ENCODE results near the gene LIPC. TPM values are rescaled to one million over a fixed set of nuclear protein-coding genes. Genes with fewer than 3 reads are reported as not detected.

LIPC gene
- total RNA-seq, 1 experiment from 2014 or later: not detected

DNA sequence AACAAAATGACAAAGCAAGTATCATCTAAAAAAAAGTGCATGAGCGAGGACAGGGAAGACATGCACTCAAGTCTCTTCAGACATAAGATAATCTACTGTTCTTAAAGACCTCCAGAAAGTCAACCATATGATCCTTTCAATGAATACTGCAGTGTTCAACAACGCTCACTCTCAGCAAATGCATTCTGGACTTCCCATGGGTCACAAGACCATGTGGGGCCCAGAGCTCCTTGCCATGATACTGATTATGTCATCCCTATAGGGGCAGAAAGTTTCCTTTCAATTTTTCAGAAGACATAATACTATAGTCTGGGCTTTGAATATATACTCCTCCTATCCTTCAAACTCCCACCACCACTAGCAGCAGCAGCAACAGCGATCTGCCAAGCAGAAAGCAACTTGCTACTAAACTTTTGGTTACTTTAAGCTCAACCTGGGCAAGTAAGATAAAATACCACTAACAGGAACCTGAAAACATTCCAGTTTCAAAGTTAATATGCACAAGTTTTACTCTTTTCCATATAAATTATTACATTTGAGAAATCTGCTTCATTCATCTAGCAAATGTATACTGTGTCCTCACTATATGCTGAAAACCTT lies 174.2 kb downstream of the LIPC start (continued):
- TF ChIP-seq, protein P1, sequence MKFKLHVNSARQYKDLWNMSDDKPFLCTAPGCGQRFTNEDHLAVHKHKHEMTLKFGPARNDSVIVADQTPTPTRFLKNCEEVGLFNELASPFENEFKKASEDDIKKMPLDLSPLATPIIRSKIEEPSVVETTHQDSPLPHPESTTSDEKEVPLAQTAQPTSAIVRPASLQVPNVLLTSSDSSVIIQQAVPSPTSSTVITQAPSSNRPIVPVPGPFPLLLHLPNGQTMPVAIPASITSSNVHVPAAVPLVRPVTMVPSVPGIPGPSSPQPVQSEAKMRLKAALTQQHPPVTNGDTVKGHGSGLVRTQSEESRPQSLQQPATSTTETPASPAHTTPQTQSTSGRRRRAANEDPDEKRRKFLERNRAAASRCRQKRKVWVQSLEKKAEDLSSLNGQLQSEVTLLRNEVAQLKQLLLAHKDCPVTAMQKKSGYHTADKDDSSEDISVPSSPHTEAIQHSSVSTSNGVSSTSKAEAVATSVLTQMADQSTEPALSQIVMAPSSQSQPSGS (CRISPR knock-in tag; IDR thresholded peaks at IDR 0.05; ENCODE audit: borderline replicate concordance, low read depth): no peak
- no peak for TF ChIP-seq MYBL2 (CRISPR knock-in tag; IDR thresholded peaks at IDR 0.05)

DNA sequence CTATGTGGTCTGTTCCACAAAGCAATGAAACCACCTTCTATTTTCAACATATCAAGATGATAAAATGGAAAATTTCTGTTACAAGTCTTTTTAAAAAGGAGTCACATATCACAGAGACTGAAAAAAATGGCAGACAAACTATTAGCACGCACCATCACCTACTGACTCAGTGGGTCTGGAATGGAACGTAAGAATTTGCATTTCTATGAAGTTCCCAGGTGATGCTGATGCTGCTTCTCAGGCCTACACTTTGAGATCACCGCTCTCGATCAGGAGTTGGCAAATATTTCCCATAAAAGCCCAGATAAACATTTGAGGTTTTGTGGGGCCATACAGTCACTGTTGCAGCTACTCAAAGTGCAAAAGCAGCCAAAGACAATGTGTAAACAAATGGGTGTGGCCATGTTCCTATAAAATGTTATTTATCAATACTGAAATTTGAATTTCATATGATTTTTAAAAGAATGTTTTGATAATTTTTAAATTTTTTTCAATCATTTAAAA lies 174.8 kb downstream of the LIPC start:
- no peak overlapping the region for H3K27ac Mint-ChIP-seq
- CTCF ChIA-PET: no interaction called here

DNA sequence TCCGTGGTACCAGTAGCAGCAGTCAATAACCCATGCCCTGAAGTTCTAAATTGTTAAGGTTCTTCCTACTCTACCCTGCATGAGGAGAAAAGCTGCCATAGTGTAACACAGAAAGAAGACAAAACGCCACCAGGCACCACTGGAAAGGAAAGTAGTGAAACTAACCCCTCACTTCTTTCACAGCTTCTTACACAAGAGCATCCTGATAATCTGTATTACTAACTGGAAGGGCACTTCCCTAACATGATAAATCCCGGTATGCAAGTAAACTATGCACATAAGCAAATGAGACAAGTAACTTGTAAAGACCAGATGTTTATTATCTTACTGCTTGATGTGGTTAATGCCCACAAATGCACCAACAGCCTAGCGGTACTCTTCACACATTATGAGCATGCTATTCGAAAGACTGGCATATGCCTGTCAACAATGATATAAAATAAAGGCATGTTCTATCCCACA lies 176.4 kb downstream of the LIPC start:
- no peak overlapping the region for H3K4me3 Mint-ChIP-seq
- no peak overlapping the region for H3K27ac Mint-ChIP-seq
- ChIA-PET POLR2A (no interaction called here), CTCF (no interaction called here)
- no peak for ATAC-seq
- DNase-seq (ENCODE audit: low spot score): no peak
- H3K27me3 Mint-ChIP-seq (ENCODE audit: low read depth): no peaks in the 10 kb centered on the region
- H3K9me3 Mint-ChIP-seq: no peaks in the 10 kb centered on the region
- H3K36me3 Mint-ChIP-seq: peaks cover 15% of the 10 kb centered on the region
- peaks cover 15% of the 10 kb centered on the region for H3K4me1 Mint-ChIP-seq
- TF ChIP-seq, protein P2, sequence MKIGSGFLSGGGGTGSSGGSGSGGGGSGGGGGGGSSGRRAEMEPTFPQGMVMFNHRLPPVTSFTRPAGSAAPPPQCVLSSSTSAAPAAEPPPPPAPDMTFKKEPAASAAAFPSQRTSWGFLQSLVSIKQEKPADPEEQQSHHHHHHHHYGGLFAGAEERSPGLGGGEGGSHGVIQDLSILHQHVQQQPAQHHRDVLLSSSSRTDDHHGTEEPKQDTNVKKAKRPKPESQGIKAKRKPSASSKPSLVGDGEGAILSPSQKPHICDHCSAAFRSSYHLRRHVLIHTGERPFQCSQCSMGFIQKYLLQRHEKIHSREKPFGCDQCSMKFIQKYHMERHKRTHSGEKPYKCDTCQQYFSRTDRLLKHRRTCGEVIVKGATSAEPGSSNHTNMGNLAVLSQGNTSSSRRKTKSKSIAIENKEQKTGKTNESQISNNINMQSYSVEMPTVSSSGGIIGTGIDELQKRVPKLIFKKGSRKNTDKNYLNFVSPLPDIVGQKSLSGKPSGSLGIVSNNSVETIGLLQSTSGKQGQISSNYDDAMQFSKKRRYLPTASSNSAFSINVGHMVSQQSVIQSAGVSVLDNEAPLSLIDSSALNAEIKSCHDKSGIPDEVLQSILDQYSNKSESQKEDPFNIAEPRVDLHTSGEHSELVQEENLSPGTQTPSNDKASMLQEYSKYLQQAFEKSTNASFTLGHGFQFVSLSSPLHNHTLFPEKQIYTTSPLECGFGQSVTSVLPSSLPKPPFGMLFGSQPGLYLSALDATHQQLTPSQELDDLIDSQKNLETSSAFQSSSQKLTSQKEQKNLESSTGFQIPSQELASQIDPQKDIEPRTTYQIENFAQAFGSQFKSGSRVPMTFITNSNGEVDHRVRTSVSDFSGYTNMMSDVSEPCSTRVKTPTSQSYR (CRISPR knock-in tag; IDR thresholded peaks at IDR 0.05): no peak
- no peak for TF ChIP-seq ETV6 (CRISPR knock-in tag; IDR thresholded peaks at IDR 0.05)
- no peak for TF ChIP-seq TCF7 (CRISPR knock-in tag; IDR thresholded peaks at IDR 0.05; ENCODE audit: low read depth)
- no peak for TF ChIP-seq NR2C2 (CRISPR knock-in tag; IDR thresholded peaks at IDR 0.05)
- no peak for TF ChIP-seq EMX1 (CRISPR knock-in tag; IDR thresholded peaks at IDR 0.05)
- TF ChIP-seq TEAD1 (CRISPR knock-in tag; IDR thresholded peaks at IDR 0.05): no peak
- TF ChIP-seq JUN (CRISPR knock-in tag; IDR thresholded peaks at IDR 0.05): no peak
- TF ChIP-seq, protein P3, sequence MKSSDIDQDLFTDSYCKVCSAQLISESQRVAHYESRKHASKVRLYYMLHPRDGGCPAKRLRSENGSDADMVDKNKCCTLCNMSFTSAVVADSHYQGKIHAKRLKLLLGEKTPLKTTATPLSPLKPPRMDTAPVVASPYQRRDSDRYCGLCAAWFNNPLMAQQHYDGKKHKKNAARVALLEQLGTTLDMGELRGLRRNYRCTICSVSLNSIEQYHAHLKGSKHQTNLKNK (CRISPR knock-in tag; IDR thresholded peaks at IDR 0.05): no peak
- no peak for TF ChIP-seq NFE2L1 (CRISPR knock-in tag; IDR thresholded peaks at IDR 0.05)
- no peak for TF ChIP-seq ZNF232 (CRISPR knock-in tag; IDR thresholded peaks at IDR 0.05)
- TF ChIP-seq, protein P4, sequence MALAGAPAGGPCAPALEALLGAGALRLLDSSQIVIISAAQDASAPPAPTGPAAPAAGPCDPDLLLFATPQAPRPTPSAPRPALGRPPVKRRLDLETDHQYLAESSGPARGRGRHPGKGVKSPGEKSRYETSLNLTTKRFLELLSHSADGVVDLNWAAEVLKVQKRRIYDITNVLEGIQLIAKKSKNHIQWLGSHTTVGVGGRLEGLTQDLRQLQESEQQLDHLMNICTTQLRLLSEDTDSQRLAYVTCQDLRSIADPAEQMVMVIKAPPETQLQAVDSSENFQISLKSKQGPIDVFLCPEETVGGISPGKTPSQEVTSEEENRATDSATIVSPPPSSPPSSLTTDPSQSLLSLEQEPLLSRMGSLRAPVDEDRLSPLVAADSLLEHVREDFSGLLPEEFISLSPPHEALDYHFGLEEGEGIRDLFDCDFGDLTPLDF (CRISPR knock-in tag; IDR thresholded peaks at IDR 0.05): no peak
- TF ChIP-seq, protein P5, sequence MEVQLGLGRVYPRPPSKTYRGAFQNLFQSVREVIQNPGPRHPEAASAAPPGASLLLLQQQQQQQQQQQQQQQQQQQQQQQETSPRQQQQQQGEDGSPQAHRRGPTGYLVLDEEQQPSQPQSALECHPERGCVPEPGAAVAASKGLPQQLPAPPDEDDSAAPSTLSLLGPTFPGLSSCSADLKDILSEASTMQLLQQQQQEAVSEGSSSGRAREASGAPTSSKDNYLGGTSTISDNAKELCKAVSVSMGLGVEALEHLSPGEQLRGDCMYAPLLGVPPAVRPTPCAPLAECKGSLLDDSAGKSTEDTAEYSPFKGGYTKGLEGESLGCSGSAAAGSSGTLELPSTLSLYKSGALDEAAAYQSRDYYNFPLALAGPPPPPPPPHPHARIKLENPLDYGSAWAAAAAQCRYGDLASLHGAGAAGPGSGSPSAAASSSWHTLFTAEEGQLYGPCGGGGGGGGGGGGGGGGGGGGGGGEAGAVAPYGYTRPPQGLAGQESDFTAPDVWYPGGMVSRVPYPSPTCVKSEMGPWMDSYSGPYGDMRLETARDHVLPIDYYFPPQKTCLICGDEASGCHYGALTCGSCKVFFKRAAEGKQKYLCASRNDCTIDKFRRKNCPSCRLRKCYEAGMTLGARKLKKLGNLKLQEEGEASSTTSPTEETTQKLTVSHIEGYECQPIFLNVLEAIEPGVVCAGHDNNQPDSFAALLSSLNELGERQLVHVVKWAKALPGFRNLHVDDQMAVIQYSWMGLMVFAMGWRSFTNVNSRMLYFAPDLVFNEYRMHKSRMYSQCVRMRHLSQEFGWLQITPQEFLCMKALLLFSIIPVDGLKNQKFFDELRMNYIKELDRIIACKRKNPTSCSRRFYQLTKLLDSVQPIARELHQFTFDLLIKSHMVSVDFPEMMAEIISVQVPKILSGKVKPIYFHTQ (CRISPR knock-in tag; IDR thresholded peaks at IDR 0.05): no peak
- no peak for TF ChIP-seq NFYB (CRISPR knock-in tag; conservative IDR thresholded peaks at IDR 0.05; ENCODE audit: low read depth)
- no peak for TF ChIP-seq ZNF263 (CRISPR knock-in tag; IDR thresholded peaks at IDR 0.05; ENCODE audit: low read depth)
- TF ChIP-seq ZNF423 (CRISPR knock-in tag; IDR thresholded peaks at IDR 0.05): no peak
- TF ChIP-seq, protein P1 (CRISPR knock-in tag; IDR thresholded peaks at IDR 0.05; ENCODE audit: borderline replicate concordance, low read depth): no peak
- TF ChIP-seq SMAD4 (CRISPR knock-in tag; IDR thresholded peaks at IDR 0.05): no peak

More for the DNA sequence above, 174.8 kb downstream of the LIPC start:
- H3K4me1 Mint-ChIP-seq: peaks cover 15% of the 10 kb centered on the region
- peaks cover 14% of the 10 kb centered on the region for H3K36me3 Mint-ChIP-seq
- DNase-seq (ENCODE audit: low spot score): no peak
- H3K27me3 Mint-ChIP-seq (ENCODE audit: low read depth): no peaks in the 10 kb centered on the region
- POLR2A ChIA-PET: no interaction called here
- no peak for ATAC-seq
- no peak overlapping the region for H3K4me3 Mint-ChIP-seq
- H3K9me3 Mint-ChIP-seq: no peaks in the 10 kb centered on the region
- TF ChIP-seq SMAD3 (CRISPR knock-in tag; IDR thresholded peaks at IDR 0.05; ENCODE audit: borderline replicate concordance) (no peak), ELF4 (CRISPR knock-in tag; IDR thresholded peaks at IDR 0.05; ENCODE audit: low read depth) (no peak), PRRX2 (CRISPR knock-in tag; IDR thresholded peaks at IDR 0.05) (no peak), ATF1 (CRISPR knock-in tag; IDR thresholded peaks at IDR 0.05) (no peak), NFE2L1 (CRISPR knock-in tag; IDR thresholded peaks at IDR 0.05) (no peak), IRF2 (CRISPR knock-in tag; IDR thresholded peaks at IDR 0.05; ENCODE audit: borderline replicate concordance, low read depth) (no peak), EMX1 (CRISPR knock-in tag; IDR thresholded peaks at IDR 0.05) (no peak), JAZF1 (CRISPR knock-in tag; IDR thresholded peaks at IDR 0.05) (no peak), NFYB (CRISPR knock-in tag; conservative IDR thresholded peaks at IDR 0.05; ENCODE audit: low read depth) (no peak)
- TF ChIP-seq, protein P6, sequence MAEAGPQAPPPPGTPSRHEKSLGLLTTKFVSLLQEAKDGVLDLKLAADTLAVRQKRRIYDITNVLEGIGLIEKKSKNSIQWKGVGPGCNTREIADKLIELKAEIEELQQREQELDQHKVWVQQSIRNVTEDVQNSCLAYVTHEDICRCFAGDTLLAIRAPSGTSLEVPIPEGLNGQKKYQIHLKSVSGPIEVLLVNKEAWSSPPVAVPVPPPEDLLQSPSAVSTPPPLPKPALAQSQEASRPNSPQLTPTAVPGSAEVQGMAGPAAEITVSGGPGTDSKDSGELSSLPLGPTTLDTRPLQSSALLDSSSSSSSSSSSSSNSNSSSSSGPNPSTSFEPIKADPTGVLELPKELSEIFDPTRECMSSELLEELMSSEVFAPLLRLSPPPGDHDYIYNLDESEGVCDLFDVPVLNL (CRISPR knock-in tag; IDR thresholded peaks at IDR 0.05; ENCODE audit: borderline replicate concordance, low read depth): no peak
